Activated CD8-positive, alpha-beta memory T cell treated with anti-CD3 and anti-CD28 coated beads for 1 hour (primary cell): ENCODE measurements around the gene UCK2.
A peak's percentile ranks its signal among the peaks of the same experiment; 100 is the strongest.
"Not testable (repeated sequence)": the region's sequence is repeated elsewhere in the genome, so short reads cannot be mapped to it uniquely, and the experiment has no call there.

Experiments used
- DNase-seq, 2 donors: peaks; one replicate each; pipeline ENCODE4 v3.0.0-alpha.2; 2020; ENCODE audit warnings: low read depth in 1 of 2; ENCODE audit errors: extremely low read depth in 1 of 2

Gene UCK2

DNA sequence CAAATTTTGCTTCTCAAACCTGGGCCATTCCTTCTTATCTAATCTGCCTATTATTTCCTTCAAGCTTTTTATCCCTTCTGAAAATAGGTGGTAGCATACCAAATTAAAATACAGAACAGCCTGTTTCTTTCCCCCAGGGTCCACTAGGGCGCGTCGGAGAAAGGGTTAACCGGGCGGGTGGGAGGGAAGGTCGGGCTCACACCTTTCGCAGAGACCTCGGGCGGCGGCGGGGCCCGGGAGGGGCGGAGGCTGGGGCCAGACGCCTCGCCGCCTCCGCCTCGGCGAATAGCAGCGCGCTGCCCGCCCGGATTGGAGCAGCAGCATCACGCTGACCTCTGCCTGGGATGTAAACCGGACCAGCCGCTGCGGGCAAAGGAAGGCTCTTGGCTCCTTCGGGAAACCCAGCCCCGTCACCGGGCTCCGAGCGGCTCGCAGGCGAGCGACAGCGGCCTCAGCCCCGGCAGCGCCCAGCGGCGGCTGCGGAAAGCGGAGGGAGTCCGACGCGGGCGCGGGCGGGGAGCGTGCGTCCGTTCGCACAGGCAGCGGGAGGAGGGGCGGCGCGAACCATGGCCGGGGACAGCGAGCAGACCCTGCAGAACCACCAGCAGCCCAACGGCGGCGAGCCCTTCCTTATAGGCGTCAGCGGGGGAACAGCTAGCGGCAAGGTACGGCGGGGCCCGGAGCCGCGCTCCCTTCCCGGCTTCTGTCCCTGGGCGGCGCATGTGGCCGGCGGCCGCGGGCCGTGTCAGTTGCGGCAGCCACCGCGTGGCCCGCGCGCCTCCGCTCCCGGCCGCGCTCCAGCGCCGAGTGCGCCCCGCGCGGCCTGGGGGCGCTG lies at the start of gene UCK2:
UCK2 (plus strand) TSS at position 347 of the 835 bp plus-strand sequence; CDS start at position 567, 220 bp downstream.
- DNase-seq, result peak in 1 of 2 donors; percentile 25

DNA sequence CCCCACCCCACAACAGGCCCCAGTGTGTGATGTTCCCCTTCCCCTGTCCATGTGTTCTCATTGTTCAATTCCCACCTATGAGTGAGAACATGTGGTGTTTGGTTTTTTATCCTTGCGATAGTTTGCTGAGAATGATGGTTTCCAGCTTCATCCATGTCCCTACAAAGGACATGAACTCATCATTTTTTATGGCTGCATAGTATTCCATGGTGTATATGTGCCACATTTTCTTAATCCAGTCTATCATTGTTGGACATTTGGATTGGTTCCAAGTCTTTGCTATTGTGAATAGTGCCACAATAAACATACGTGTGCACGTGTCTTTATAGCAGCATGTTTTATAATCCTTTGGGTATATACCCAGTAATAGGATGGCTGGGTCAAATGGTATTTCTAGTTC lies 49.2 kb upstream of the UCK2 start:
- DNase-seq, result not testable (repeated sequence)

DNA sequence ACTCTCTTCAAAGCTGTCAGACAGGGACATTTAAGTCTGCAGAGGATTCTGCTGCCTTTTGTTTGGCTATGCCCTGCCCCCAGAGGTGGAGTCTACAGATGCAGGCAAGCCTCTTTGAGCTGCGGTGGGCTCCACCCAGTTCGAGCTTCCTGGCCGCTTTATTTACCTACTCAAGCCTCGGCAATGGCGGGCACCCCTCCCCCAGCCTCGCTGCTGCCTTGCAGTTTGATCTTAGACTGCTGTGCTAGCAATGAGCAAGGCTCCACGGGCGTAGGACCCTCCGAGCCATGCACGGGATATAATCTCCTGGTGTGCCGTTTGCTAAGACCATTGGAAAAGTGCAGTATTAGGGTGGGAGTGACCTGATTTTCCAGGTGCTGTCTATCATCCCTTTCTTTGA lies 43.9 kb upstream of the UCK2 start:
- not testable (repeated sequence) for DNase-seq

- no peak for DNase-seq
Measured at GRCh38 chr1:165787741-165788140, 39.7 kb upstream of the UCK2 start.

DNA sequence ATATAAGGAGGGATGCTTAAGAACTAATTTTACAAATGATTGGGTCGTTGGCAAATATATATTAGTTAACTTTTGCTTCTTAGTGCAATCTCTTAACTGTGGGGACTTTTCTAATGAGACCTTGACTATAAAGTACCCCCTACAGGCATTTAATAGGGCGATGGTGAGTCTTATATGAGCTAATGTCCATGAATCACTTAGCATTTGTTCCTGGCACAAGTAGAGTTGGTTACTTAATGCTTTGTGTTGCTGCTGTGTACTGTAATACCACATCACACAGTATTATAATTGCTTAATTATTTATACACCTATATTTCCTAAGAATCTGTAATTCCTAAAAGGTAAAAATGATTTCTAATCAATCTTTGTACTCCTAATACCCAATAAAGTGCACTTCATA lies 33.5 kb upstream of the UCK2 start:
- DNase-seq, result no peak

DNA sequence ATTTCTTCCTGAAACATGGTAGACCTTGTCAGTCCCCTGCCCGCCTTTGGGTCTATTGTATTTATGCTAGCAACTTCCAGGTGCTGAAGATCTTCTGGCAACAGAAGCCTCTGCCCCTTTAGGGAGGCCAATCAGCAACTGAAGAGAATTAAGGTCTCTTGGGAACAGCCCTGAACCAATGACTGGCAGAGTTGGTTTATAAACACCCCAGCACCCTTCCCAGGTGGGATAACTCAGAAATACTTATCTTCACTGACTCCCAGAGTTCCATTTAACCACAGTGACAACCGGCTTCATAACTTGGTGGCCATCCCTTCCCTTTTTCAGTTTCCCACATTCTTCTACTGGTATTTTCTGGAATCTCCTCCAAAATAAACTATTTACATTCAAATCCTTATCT lies 31.5 kb upstream of the UCK2 start:
- no peak for DNase-seq

DNA sequence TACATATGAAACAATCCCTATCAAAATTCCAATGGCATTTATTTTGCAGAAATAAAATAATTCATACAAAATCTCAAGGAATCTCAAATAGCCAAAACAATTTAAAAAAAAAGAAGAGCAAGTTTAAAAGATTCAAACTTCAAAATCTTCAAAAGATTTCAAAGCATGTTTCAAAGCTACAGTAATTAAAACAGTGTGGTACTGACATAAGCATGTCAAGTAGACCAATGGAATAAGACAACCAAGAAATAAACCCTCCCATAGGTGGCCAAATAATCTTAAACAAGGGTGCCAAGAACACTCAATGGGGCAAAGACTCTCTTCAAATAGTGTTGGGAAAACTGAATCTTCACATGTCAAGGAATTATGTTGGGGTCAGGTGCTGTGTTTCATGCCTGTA lies 28.0 kb upstream of the UCK2 start:
- DNase-seq, result no peak

- DNase-seq, result not testable (repeated sequence)
Measured at GRCh38 chr1:165804513-165804912, 22.9 kb upstream of the UCK2 start.

GRCh38 chr1:165807613-165808012 lies 19.8 kb upstream of the UCK2 start:
- no peak for DNase-seq

GRCh38 chr1:165815725-165816124 lies 11.7 kb upstream of the UCK2 start:
- no peak for DNase-seq

GRCh38 chr1:165816157-165816556 lies 11.3 kb upstream of the UCK2 start:
- DNase-seq, result no peak

GRCh38 chr1:165816826-165817497 lies 10.5 kb upstream of the UCK2 start:
- no peak for DNase-seq

GRCh38 chr1:165823552-165824268 lies 3.7 kb upstream of the UCK2 start:
- DNase-seq, result no peak

GRCh38 chr1:165824269-165824643 lies 3.2 kb upstream of the UCK2 start:
- no peak for DNase-seq

- DNase-seq, result no peak
Measured at GRCh38 chr1:165826565-165827267, 698 bp upstream of the UCK2 start.

DNA sequence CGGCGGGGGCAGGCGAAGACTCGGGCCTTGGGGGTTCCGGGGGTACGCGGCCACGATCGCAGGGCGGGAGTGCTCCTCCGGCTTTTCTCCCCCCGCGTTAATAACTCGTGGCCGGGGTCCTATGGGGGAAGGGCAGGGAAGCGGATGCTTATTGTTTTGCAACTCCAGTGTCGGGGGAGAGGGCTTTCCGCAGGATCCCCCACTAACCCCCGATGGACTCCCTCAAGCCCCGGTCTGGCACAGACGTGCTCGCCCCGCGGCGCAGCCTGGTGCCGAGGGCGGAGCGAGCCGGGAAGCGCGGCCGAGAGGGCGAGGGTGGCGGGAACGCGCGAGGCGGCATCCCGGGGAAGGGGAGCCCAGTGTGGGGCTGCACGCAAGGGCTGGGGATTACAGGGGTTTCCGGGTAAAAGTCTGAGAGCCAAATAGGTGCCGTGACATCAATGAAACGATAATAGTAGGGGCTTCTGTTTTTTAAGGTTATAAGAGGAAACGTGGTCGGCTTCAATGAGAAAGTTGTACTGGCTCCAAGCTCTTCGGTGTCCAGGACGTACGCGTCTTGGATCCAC lies 772 bp downstream of the UCK2 start:
- DNase-seq, result peak in 1 of 2 donors; percentile 25

DNA sequence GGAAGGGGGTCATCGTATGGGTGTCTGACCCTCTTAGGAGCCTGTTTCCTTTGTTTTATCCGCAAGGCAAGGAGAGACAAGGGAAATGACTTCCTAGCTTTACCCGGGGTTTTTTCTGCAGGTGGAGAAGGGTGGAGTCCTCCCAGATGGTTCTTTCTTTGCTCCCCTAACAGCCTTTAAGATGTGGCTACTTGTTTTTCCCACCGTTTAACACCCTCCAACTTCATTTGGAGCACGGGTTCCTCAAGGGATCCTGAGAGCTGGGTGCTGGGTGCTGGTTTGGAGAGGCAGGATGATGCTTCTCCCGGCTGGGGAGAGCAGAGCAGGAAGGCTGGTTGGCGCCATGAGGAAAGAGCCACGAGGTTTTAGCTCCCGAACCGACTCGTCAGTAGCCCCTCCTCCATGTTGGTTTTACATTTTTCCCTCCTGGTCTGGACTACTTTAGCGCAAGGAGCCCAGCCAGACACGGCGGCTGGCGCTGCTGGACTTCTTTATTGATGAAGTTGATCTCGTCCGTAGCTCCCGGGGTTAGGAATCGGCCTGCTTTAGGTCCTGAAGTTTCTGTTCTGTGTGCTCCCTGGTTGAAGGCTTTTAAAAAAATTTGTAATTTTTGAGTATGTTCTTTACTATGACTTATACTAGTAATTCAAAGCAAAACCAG lies 1.4 kb downstream of the UCK2 start:
- no peak for DNase-seq

GRCh38 chr1:165829888-165830287 lies 2.5 kb downstream of the UCK2 start:
- DNase-seq, result no peak

GRCh38 chr1:165831146-165831545 lies 3.7 kb downstream of the UCK2 start:
- no peak for DNase-seq

GRCh38 chr1:165832902-165833301 lies 5.5 kb downstream of the UCK2 start:
- no peak for DNase-seq
